Activated naive CD4-positive, alpha-beta T cell treated with anti-CD3 and anti-CD28 coated beads, Interleukin-2, amount 50 U/mL, for 72 hours (primary cell): ENCODE results near the gene HSCB. TPM values are rescaled to one million over a fixed set of nuclear protein-coding genes. Genes with fewer than 3 reads are reported as not detected.

ENCODE experiments used
- ATAC-seq, 2 donors: fragments of 150-1000 bp; cut with Tn5 transposase; 2 replicates each; pipeline ENCODE4 v1.10.0; 2021; ENCODE audit warnings: mild to moderate bottlenecking in 2 of 2, moderate library complexity in 2 of 2
- DNase-seq, 2 donors: peaks; one replicate each; pipeline ENCODE4 v3.0.0; 2021 to 2022; ENCODE audit warnings: low spot score in 2 of 2
- H3K27ac Mint-ChIP-seq, 2 donors: one replicate each; pipeline ENCODE4 v1.8.0; 2022; ENCODE audit warnings: mild to moderate bottlenecking in 2 of 2, mixed read lengths in 2 of 2
- H3K36me3 Mint-ChIP-seq, 2 donors: one replicate each; pipeline ENCODE4 v1.8.0; 2022; ENCODE audit warnings: mixed read lengths in 2 of 2
- H3K9me3 Mint-ChIP-seq, 2 donors: one replicate each; pipeline ENCODE4 v1.8.0; 2022; ENCODE audit warnings: mixed read lengths in 2 of 2
- total RNA-seq, 2 donors: library from RNA; stranded (reverse); gene quantifications; one replicate each; pipeline ENCODE4 v1.2.3, GENCODE V29; 2022

The HSCB gene
- total RNA-seq, 2 donors from 2014 or later, result 19.6 to 20.4 TPM

DNA sequence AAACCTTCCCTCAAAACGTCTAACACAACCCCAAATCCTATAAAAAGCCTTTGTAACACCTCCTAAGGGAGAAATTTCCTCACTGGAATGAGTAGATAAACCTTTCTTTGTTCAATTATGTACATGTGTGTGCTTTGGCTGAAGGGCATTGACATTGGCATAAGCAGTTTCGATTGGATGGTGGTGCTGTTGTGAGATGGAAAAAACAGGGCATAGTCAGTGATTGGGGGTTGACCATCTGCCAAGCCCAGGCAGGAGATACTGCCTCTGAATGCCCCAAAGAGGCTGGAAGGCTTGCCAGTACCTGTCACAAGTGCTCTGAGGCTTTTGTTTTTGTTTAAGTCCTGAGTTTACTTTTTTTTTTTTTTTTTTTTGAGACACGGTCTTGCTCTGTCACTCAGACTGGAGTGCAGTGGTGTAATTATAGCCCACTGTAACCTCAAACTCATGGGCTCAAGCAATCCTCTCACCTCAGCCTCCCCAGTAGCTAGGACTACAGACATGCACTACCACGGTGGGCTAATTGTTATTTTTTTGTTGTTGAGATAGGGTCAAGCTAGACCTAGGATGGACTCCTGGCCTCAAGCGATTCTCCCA is 29.5 kb downstream of the HSCB start:
- Mint-ChIP-seq H3K9me3 (peaks cover 0 to 11% of the 10 kb centered on the region in 2 donors), H3K27ac (no peak overlapping the region), H3K36me3 (peaks cover 20 to 32% of the 10 kb centered on the region in 2 donors)
- DNase-seq (no peak), ATAC-seq (no peak)

DNA sequence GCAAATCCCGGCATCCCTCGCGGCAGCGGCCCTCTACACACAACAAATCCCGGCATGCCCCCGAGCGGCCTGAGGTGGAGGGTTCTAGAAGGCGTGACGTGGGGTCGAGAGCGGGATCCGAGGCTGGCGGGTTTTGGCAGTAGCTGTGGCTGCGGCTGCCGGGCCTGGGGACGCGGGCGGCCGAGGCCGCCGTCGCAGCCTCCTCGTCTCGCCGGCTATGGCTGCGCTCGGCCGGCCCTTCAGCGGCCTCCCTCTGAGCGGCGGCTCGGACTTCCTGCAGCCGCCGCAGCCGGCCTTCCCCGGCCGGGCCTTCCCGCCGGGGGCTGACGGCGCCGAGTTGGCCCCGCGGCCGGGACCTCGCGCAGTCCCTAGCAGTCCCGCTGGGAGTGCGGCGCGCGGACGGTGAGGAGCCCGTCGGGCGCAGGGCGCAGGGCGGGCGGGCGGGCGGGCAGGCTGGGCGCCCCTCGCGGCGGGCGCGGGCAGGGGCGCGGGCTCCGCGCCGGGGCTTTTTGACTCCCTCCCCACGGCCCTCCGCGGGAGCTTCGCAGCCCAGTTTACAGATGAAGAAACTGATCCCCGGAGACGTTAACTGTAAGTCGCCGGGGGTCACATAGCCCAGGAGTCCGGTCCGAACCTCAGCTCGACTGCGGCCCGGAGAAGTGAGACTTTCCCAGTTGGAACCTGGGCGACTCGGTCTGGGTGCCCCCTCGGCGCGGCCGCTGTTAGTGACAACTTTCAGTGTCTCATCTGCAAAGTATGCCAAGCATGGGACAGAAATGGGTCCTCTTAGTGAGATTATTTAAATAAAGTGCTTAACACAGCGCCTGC is 31.0 kb downstream of the HSCB start, which contains the start of gene CCDC117:
CCDC117 (plus strand) TSS at position 63 of the 828 bp plus-strand sequence; CDS start at position 218, 155 bp downstream.
- DNase-seq (peak; percentile 89 to 91), ATAC-seq (peak; percentile 85 to 89)
- Mint-ChIP-seq H3K9me3 (peaks cover 0 to 11% of the 10 kb centered on the region in 2 donors), H3K36me3 (peaks cover 20 to 32% of the 10 kb centered on the region in 2 donors), H3K27ac (peak within 1 kb of the TSS; percentile 95 to 99)

DNA sequence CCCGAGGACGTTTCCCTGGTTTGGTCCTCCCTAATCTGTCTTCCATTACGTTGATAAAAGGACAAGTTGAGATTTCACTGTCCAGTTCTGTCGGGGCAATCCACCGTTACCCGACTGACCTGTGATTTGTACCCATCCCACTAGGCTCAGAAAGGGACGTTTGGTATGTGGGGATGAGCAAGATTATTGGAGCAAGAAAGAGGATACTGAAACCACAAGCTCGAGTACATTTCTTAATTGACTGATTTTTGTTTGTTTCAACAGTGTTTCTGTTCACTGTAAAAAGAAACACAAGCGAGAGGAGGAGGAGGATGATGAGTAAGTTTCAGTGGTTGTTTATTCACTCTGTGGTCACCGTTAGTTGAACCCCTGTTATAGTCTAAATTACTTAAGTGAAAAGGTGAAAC is 31.6 kb downstream of the HSCB start:
- Mint-ChIP-seq H3K36me3 (peaks cover 19 to 31% of the 10 kb centered on the region in 2 donors), H3K27ac (peak overlapping the region; percentile 95 to 99), H3K9me3 (peaks cover 0 to 10% of the 10 kb centered on the region in 2 donors)
- peak; percentile 68 to 74 for ATAC-seq
- DNase-seq, result no peak

DNA sequence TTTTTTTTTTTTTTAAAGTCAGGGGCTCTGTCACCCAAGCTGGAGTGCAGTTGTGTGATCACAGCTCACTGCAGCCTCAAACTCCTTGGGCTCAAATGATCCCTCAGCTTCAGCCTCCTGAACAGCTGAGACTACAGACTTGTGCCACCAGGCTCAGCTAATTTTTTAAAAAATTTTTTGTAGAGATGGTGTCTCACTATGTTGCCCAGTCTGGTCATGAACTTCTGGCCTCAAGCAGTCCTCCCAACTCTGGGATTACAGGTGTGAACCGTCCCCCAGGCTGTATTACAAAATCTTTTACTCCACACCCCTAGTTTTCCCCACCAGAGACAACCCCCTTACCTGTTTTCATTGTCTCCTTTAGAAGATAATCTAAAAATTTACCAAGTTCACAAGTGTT is 32.5 kb downstream of the HSCB start:
- DNase-seq, result no peak
- H3K36me3 Mint-ChIP-seq, result peaks cover 14 to 24% of the 10 kb centered on the region in 2 donors
- H3K27ac Mint-ChIP-seq, result peak overlapping the region; percentile 95 to 99
- no peak for ATAC-seq
- H3K9me3 Mint-ChIP-seq, result peaks cover 0 to 6% of the 10 kb centered on the region in 2 donors

DNA sequence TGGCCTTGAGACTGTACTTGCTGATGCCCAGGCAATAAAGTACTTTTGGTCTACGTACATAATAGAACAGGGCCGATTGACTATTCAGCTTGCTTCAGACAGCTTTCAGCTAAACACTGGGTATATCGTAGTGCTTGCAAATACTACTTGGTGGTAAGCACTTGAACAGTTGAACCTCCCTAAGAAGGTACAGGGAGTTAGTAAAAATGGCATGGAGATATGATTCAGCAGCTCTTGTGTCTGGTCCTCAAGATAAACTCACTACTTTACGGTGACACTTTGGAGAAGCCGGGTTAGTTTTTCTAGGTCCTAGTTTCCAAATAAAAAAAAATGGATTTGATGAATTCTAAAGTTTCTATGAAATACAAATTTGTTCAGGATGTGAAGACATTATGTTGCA is 38.0 kb downstream of the HSCB start:
- H3K27ac Mint-ChIP-seq, result no peak overlapping the region
- H3K9me3 Mint-ChIP-seq, result no peaks in the 10 kb centered on the region
- DNase-seq (no peak), ATAC-seq (no peak)
- H3K36me3 Mint-ChIP-seq, result peaks cover 8 to 23% of the 10 kb centered on the region in 2 donors

DNA sequence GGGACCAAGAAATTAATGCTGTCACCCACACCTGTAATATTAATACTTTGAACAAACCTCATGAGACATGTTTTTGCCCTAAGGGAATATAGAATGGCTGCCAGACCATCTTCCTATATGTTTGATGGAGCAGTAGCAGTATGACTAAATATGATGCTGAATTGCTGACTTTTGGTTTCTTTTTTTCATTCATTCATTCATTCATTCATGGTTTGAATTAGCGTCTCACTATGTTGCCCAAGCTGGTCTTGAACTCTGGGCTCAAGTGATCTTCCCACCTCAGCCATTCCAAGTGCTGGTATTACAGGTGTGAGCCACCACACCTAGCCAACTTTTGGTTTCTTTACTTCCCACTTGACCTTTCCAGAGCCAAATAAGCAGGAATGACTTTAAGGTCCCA is 38.5 kb downstream of the HSCB start:
- Mint-ChIP-seq H3K9me3 (no peaks in the 10 kb centered on the region), H3K36me3 (peaks cover 7 to 19% of the 10 kb centered on the region in 2 donors), H3K27ac (no peak overlapping the region)
- DNase-seq (no peak), ATAC-seq (peak in 1 of 2 donors; percentile 33)

DNA sequence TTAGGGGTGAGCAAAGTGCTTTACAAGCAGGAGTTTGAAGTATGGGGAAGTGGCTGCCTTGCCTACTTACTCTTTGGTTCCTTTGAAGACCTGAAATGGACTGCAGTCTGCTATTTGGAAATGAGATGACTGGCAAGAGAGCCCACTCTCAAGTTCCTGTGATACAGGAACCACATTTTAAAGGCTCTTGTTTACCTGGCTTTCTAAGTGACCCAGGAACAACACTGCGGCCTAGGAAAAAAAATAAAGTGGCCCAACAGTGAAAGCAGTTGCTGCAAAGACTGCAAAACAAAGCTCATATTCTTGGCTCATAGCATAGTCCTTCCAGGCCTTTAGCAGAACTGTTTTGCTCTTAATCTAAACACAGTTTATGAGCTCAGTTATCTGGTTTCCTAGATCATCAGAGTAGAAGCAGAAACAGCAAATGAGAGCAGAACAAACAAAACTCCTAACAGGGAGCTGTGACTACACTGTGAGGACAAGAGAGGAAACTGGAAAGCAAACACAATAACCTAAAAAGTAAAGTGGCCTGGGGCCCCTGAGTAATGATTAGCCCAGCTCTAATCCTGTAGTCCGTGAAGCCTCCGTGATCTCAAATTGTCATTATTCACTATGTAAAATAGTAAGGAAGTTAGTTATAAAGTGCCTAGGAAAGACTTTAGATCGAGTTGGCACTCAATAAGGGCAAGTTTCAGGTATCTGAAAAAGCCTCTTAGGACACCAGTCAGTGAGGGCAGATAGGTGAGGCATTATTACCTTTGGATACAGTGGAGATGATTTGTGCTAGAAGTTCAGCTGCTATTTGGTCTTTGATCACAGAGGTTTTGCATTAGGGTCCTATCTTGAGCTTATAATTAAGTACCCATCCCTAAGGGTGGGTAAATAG is 42.2 kb downstream of the HSCB start:
- Mint-ChIP-seq H3K27ac (no peak overlapping the region), H3K9me3 (no peaks in the 10 kb centered on the region), H3K36me3 (peaks cover 13 to 15% of the 10 kb centered on the region in 2 donors)
- ATAC-seq (no peak), DNase-seq (no peak)

DNA sequence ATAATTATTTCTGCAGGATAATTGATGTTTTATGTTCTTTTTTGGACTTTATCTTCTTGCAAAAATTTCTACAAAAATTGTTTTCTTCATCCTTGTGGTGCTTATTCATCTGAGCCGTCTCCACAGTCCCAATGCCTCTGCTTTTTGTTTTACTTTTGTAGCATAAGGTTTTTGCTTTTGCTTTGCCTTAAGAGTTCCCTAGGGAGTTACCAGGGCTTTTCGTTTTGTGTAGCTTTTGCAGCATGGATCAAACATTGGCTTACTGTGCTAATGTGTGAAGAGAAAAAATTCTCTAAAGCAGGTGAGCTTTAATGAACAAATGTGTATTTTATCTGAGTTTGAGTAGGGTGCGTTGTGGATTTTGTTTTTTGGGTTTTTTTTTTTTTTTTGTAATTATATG is 46.8 kb downstream of the HSCB start:
- ATAC-seq (no peak), DNase-seq (no peak)
- peaks cover 1 to 10% of the 10 kb centered on the region in 2 donors for H3K36me3 Mint-ChIP-seq
- no peak overlapping the region for H3K27ac Mint-ChIP-seq
- H3K9me3 Mint-ChIP-seq, result no peaks in the 10 kb centered on the region

DNA sequence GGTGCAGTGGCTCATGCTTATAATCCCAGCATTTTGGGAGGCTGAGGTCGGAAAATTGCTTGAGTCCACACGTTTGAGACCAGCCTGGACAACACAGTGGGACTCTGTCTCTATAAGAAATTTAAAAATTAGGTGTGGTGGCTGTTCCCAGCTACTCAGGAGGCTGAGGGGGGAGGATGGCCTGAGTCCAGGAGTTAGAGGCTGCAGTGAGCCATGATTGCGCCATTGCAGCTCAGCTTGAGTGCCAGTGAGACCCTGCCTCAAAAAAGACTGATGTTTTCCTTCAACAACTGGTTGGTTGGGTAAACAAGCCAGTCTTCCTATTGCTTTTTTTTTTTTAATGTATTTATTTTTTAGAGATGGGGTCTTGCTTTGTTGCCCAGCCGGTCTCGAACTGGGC is 49.3 kb downstream of the HSCB start:
- DNase-seq (no peak), ATAC-seq (no peak)
- H3K27ac Mint-ChIP-seq, result no peak overlapping the region
- no peaks in the 10 kb centered on the region for H3K9me3 Mint-ChIP-seq
- H3K36me3 Mint-ChIP-seq, result peaks cover 15 to 20% of the 10 kb centered on the region in 2 donors

DNA sequence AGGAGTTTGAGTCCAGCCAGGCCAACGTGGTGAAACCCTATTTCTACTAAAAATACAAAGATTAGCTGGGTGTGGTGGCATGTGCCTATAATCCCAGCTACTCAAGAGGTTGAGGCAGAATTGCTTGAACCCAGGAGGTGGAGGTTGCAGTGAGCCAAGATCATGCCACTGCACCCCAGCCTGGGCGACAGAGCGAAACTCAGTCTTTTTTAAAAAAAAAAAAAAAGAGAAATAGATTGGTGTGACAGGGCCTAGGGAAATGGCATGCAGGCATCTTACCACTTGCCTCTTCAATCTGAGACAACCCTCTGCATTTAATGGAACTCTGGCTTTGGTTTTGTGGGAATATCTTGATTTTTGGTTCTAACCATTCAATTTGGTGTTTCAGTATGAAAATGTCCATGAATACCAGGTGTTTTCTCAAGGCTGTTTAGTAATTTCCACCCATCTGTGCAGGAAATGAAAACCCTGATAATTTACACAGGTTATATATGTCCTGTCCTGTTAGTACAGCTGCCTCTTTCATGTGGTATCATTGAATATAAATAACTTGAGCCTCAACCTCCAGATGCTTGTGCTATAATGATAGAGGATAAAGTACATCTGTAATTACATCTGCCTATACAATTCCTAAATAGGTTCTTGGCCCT is 50.1 kb downstream of the HSCB start:
- ATAC-seq, result peak; percentile 44 to 78
- DNase-seq, result no peak
- Mint-ChIP-seq H3K9me3 (no peaks in the 10 kb centered on the region), H3K36me3 (peaks cover 17 to 28% of the 10 kb centered on the region in 2 donors), H3K27ac (peak overlapping the region; percentile 19 to 63)

DNA sequence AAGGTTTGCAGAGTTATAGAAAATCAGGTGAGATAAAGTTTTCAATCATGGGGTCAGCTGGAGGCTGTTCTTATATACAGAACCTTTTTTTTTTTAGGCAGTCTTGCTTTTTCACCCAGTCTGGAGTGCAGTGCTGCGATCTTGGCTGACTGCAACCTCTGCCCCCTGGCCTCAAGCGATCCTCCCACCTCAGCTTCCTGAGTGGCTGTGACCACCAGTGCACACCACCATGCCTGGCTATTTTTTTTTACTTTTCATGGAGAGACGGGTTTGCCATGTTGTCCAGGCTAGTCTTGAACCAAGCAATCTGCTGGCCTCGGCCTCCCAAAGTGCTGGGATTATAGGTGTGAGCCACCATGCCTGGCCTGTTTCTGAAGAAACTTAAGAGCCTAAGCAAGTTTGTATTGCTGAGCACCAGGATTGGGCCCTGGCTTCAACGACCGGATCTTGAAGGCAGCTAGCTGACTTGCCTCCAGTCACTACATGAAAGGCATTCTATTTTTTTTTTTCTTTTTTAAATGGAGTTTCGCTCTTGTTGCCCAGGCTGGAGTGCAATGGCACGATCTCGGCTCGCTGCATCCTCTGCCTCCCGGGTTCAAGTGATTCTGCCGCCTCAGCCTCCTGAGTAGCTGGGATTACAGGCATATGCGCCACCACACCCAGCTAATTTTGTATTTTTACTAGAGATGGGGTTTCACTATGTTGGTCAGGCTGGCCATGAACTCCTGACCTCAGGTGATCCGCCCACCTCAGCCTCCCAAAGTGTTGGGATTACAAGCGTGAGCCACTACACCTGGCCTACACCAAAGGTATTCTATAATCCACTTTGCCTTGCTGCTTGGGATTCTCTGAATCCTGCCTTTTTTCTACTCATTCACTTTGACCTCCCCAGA is 50.9 kb downstream of the HSCB start:
- H3K9me3 Mint-ChIP-seq, result no peaks in the 10 kb centered on the region
- no peak for DNase-seq
- H3K27ac Mint-ChIP-seq, result peak overlapping the region; percentile 19 to 63
- peaks cover 17 to 32% of the 10 kb centered on the region in 2 donors for H3K36me3 Mint-ChIP-seq
- peak in 1 of 2 donors; percentile 57 for ATAC-seq

DNA sequence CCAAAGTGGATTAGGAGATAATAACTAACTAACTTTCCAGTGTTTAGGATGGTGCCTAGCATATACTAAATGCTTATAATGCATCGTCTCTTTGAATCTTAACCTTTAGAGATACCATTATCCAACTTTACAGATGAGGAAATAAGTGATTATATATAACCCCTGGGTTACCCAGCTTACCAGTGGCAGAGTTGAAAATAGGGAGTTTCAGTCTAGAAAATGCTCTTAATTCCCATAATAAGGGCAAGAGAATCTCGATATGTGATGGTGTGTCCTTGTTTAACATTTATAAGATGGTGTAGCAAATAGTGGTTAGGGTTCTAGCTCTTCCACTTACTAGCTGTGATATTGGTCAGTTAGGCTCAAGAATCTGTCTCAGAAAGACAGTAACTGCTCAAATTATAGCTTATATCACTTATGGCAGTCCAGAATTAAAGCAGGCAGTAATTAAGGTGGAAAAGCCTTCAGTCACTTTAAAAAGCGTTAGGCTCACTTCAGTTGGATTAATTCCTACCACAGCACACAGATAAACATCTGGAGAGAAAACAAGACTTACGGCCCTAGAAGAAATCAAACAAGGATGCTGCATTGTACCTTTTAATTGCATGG is 52.2 kb downstream of the HSCB start:
- DNase-seq (no peak), ATAC-seq (no peak)
- H3K36me3 Mint-ChIP-seq, result peaks cover 24 to 45% of the 10 kb centered on the region in 2 donors
- no peak overlapping the region for H3K27ac Mint-ChIP-seq
- no peaks in the 10 kb centered on the region for H3K9me3 Mint-ChIP-seq

DNA sequence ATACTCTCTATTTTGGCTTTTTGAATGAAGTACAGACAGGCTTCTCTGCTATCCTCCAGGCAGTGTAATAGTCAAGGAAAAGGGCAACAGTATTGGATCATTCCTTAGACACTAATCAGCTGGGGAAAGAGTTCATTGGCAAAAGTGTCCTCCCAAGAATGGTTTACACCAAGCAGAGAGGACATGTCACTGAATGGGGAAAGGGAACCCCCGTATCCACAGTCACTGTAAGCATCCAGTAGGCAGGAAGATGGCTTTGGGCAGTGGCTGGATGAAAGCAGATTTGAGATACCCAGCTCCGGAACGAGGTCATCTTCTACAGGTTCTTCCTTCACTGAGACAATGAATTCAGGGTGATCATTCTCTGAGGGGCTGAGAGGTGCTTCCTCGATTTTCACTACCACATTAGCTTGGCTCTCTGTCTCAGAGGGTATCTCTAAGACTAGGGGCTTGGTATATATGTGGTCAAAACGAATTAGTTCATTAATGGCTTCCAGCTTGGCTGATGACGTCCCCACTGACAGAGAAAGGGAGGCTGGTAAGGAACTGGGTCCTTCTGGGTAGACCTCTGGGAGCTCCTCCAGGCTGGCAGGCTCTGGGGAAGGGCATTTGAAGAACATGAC is 53.3 kb downstream of the HSCB start:
- Mint-ChIP-seq H3K27ac (no peak overlapping the region), H3K36me3 (peaks cover 33 to 54% of the 10 kb centered on the region in 2 donors), H3K9me3 (no peaks in the 10 kb centered on the region)
- ATAC-seq, result no peak
- no peak for DNase-seq

DNA sequence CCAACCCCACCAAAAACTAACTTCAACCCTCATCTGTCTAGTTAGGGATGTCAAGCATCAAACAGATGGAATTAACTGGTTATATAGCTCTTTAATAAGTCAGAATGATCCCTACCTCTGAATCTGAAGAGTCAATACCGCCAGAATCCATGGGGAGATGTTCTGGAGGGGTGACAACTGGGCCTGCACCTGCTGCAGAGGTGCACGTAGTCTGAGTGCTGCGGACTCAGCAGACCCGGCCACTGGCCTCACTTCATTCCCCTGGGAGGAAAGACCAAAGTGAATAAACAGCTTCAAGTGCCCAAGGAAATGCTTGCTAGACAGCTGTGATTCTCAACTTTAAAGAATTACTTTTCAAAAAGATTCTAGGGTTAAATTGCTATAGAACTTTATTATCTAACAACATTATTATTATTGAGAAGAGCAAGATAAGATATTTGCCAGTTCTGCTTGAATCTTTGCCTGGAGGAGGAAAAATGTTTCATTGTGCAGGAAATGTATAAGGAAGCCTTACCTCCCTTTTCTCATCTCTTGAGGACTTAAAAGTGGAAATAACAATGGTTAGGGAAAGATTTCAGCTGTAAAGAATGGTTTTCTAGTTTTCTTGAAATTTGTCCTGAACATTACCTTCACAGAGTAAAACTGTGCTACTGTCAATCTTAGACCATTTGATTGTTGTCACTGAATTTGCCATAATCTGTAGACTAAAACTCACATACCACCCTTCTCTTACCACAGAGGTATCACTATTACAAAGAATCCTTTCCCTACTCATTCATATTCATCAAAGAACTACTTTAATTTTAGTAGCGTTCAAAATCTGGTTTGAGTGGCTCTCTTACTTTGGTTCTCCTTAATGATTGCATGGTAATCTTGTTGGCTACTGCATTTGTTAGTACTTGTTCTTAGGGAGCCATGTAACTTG is 54.4 kb downstream of the HSCB start:
- peak overlapping the region; percentile 59 to 77 for H3K27ac Mint-ChIP-seq
- ATAC-seq (no peak), DNase-seq (no peak)
- H3K36me3 Mint-ChIP-seq, result peaks cover 38 to 54% of the 10 kb centered on the region in 2 donors
- no peaks in the 10 kb centered on the region for H3K9me3 Mint-ChIP-seq
